Fibroblast of lung (primary cell): Measurements from ENCODE around the gene CDKAL1.

Experiments used
- CTCF ChIP-seq, 2 donors: IDR thresholded peaks in 1 of 2; conservative IDR thresholded peaks in 1 of 2; 1 replicate in 1 of 2; 2 replicates in 1 of 2; pipeline ENCODE4 v1.5.1; 2011 to 2012; ENCODE audit warnings: low read length in 2 of 2, control low read depth in 1 of 2, inconsistent platforms in 1 of 2, low read depth in 1 of 2, mild to moderate bottlenecking in 1 of 2
- EZH2 ChIP-seq: IDR thresholded peaks from 2 replicates; pipeline ENCODE4 v1.5.1; 2012; ENCODE audit warnings: low read length, control low read depth, mild to moderate bottlenecking; ENCODE audit errors: missing control alignments

DNA sequence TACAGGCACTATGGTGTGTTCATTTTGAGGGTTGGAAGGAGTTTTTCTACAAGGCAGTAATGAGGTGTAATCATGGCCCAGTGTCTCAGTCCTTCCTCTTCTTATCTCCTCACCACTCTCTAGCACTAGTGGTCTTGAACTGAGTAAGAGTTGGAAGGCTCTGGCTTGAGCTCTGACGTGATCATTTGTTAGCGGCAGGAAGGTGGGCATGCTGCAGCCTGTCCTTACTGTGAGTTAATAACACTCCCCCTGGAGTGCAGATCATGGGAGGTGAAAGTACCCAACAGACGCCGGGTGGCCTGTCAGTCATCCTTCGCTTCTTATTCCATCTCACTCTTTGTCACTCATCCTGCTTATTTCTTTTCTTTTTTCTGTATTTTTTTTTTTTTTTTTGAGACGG lies 356.9 kb downstream of the CDKAL1 start:
- TF ChIP-seq CTCF (conservative IDR thresholded peaks at IDR 0.05 in 1 of 2, IDR thresholded peaks at IDR 0.05 in 1 of 2; ENCODE audit: low read depth in 1 of 2, low read length in 2 of 2) (no peak), EZH2 (no peak)
